Measurements from ENCODE around the gene KSR2. TPM values are rescaled to one million over a fixed set of nuclear protein-coding genes. Genes with fewer than 3 reads are reported as not detected.

KSR2 gene
- total and polyA plus RNA-seq, 2 donors (not counting 3 experiments of a cell fraction or from before 2014, with no cell fraction given): 2.1 to 5.2 TPM

DNA sequence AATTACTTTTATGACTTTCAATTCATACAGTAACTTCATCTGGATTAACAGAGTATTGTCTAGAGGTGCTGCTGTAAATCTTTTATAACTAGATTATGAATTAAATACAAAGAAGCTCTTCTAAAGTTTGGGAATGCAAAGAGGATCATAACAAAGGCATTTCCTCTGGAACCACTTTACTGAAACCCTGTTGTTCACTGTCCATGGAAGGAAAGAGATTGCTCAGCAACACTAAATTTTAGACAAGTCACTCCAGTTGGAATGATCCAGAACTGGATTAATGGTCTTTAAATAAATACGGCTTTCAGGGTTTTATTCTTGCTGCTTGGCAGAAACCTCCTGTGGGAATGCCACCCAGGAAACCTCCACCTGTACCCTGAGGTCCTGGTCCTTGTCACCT, 250.6 kb downstream of the KSR2 start:
- H3K9me1 ChIP-seq (replicated peaks; ENCODE audit: control insufficient read depth, extremely low read depth, insufficient read depth, low read length): no peaks in the 10 kb centered on the region
- H4K20me1 ChIP-seq (replicated peaks; ENCODE audit: control insufficient read depth, extremely low read depth, insufficient read depth, low read length): no peaks in the 10 kb centered on the region
- no peak overlapping the region for H3K27ac ChIP-seq (ENCODE audit: insufficient read depth, low read depth, low read length)
- no peaks in the 10 kb centered on the region for H3K4me1 ChIP-seq (ENCODE audit: control insufficient read depth, extremely low read depth, insufficient read depth, low read length)
- no peak overlapping the region for H3K4me2 ChIP-seq (ENCODE audit: insufficient read depth, low read length)
- H3K79me2 ChIP-seq (ENCODE audit: control insufficient read depth, insufficient read depth, low read length): no peaks in the 10 kb centered on the region
- TF ChIP-seq POLR2A (IDR thresholded peaks at IDR 0.05; ENCODE audit: low read depth, low read length) (no peak), EZH2 (IDR thresholded peaks at IDR 0.05; ENCODE audit: borderline replicate concordance, low read depth, low read length, severe bottlenecking) (no peak), MYC (IDR thresholded peaks at IDR 0.05; ENCODE audit: low read depth, low read length) (no peak), POLR2AphosphoS5 (IDR thresholded peaks at IDR 0.05; ENCODE audit: insufficient read depth, low read depth, low read length) (no peak), JUN (IDR thresholded peaks at IDR 0.05; ENCODE audit: borderline replicate concordance, insufficient read depth, insufficient read length, low read depth) (no peak), GATA2 (IDR thresholded peaks at IDR 0.05; ENCODE audit: insufficient read depth, insufficient read length, low read depth, low read length) (no peak), FOS (IDR thresholded peaks at IDR 0.05; ENCODE audit: borderline replicate concordance, insufficient read depth, low read length) (no peak)
- TF ChIP-seq, protein P1, sequence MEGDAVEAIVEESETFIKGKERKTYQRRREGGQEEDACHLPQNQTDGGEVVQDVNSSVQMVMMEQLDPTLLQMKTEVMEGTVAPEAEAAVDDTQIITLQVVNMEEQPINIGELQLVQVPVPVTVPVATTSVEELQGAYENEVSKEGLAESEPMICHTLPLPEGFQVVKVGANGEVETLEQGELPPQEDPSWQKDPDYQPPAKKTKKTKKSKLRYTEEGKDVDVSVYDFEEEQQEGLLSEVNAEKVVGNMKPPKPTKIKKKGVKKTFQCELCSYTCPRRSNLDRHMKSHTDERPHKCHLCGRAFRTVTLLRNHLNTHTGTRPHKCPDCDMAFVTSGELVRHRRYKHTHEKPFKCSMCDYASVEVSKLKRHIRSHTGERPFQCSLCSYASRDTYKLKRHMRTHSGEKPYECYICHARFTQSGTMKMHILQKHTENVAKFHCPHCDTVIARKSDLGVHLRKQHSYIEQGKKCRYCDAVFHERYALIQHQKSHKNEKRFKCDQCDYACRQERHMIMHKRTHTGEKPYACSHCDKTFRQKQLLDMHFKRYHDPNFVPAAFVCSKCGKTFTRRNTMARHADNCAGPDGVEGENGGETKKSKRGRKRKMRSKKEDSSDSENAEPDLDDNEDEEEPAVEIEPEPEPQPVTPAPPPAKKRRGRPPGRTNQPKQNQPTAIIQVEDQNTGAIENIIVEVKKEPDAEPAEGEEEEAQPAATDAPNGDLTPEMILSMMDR (IDR thresholded peaks at IDR 0.05; ENCODE audit: extremely low read depth in 1 of 2, insufficient read depth in 1 of 2, low read depth in 1 of 2, low read length in 2 of 2): no peak
- DNase-seq (ENCODE audit: low read depth, low spot score): no peak
- BruUV-seq (replicated peaks): no TSS peak
- POLR2A ChIA-PET: no interaction called here
- no peaks in the 10 kb centered on the region for H3K9me3 ChIP-seq (replicated peaks; ENCODE audit: control insufficient read depth, insufficient read depth, low read length)
- no peak overlapping the region for H3K9ac ChIP-seq (replicated peaks; ENCODE audit: extremely low read depth, insufficient read depth, low read length)
- no peaks in the 10 kb centered on the region for H3K36me3 ChIP-seq (ENCODE audit: control insufficient read depth in 2 of 2, extremely low read depth in 1 of 2, insufficient read depth in 2 of 2, low read length in 2 of 2)
- no peak for FAIRE-seq
- dilution Hi-C loops (cut with MboI; ENCODE audit: extremely low pct_ligation_motif_present, low sequenced_read_pairs): no loop called here
- H3K27me3 ChIP-seq (ENCODE audit: control insufficient read depth in 2 of 2, insufficient read depth in 2 of 2, low read length in 2 of 2): no peaks in the 10 kb centered on the region
- H3K4me3 ChIP-seq (replicated peaks in 1 of 3; ENCODE audit: insufficient read depth in 1 of 3, low read depth in 1 of 3, low read length in 3 of 3): no peak overlapping the region
- CTCF ChIA-PET: interaction anchor here (0.9 kb wide), 1 partner anchor 351 kb away, joined by 3 read pairs; no protein-coding TSS in a partner anchor
- intact Hi-C loops (cut with micrococcal nuclease): no loop called here
- H2AFZ ChIP-seq (ENCODE audit: low read depth, low read length): no peak overlapping the region

All from endothelial cell of umbilical vein (primary cell).